ENCODE results near the gene DCST1. TPM values are rescaled to one million over a fixed set of nuclear protein-coding genes. Genes with fewer than 3 reads are reported as not detected.
A peak's percentile ranks its signal among the peaks of the same experiment; 100 is the strongest.

Gene DCST1
- total and polyA plus RNA-seq, 2 of the 13 experiments (the other 11 are each of a cell fraction or from before 2014, with no cell fraction given) = 0.04 TPM; not detected in 1

- TF ChIP-seq DMTF1 (CRISPR knock-in tag; IDR thresholded peaks at IDR 0.05) = no peak
- TF ChIP-seq PLSCR1 (CRISPR knock-in tag; IDR thresholded peaks at IDR 0.05; ENCODE audit: borderline replicate concordance) = no peak
- TF ChIP-seq ZBTB1 (CRISPR knock-in tag; IDR thresholded peaks at IDR 0.05; ENCODE audit: borderline replicate concordance) = no peak
- TF ChIP-seq ATF7 (IDR thresholded peaks at IDR 0.05) = no peak
- no peak for TF ChIP-seq ATF7 (CRISPR knock-in tag; IDR thresholded peaks at IDR 0.05)
- TF ChIP-seq KDM5A (IDR thresholded peaks at IDR 0.05; ENCODE audit: borderline replicate concordance, low read length) = no peak
- no peak for TF ChIP-seq HDAC2 (CRISPR knock-in tag; IDR thresholded peaks at IDR 0.05)
- TF ChIP-seq MAX (IDR thresholded peaks at IDR 0.05) = peak; percentile 83
- no peak for TF ChIP-seq ZNF879 (CRISPR knock-in tag; IDR thresholded peaks at IDR 0.05)
- no peak for TF ChIP-seq ZFP82 (CRISPR knock-in tag; IDR thresholded peaks at IDR 0.05; ENCODE audit: borderline replicate concordance)
- 0 out of 2 replicates have a peak, but pooled peaks have one; percentile 22 for TF ChIP-seq ZBTB25 (CRISPR knock-in tag; IDR thresholded peaks at IDR 0.05)
- no peak for TF ChIP-seq HNF4G (IDR thresholded peaks at IDR 0.05; ENCODE audit: borderline replicate concordance, low read depth, low read length)
- TF ChIP-seq HNF4G (CRISPR knock-in tag; IDR thresholded peaks at IDR 0.05; ENCODE audit: borderline replicate concordance, low read depth) = no peak
- no peak for TF ChIP-seq ZNF367 (CRISPR knock-in tag; IDR thresholded peaks at IDR 0.05; ENCODE audit: borderline replicate concordance)
- TF ChIP-seq ZNF557 (CRISPR knock-in tag; IDR thresholded peaks at IDR 0.05) = no peak
- TF ChIP-seq NFKB2 (CRISPR knock-in tag; IDR thresholded peaks at IDR 0.05; ENCODE audit: borderline replicate concordance) = no peak
- no peak for TF ChIP-seq POGK (CRISPR knock-in tag; conservative IDR thresholded peaks at IDR 0.05)
- TF ChIP-seq PHF5A (CRISPR knock-in tag; IDR thresholded peaks at IDR 0.05; ENCODE audit: low read depth, unreplicated experiment) = no peak
- peak; percentile 62 for TF ChIP-seq MNT (IDR thresholded peaks at IDR 0.05)
Observed at GRCh38 chr1:154999571-155000410, 33.8 kb upstream of the DCST1 start (continued).
